Hematopoietic multipotent progenitor cell treated with erythropoietin and hydrocortisone succinate and interleukin-3 and kit ligand, for 17 days (in vitro differentiated cells): ENCODE measurements around the gene DPP6.

ENCODE experiments used
- DNase-seq: peaks from one replicate; pipeline ENCODE4 v3.0.0-alpha.2; 2015; ENCODE audit warnings: low spot score

Gene DPP6

DNA sequence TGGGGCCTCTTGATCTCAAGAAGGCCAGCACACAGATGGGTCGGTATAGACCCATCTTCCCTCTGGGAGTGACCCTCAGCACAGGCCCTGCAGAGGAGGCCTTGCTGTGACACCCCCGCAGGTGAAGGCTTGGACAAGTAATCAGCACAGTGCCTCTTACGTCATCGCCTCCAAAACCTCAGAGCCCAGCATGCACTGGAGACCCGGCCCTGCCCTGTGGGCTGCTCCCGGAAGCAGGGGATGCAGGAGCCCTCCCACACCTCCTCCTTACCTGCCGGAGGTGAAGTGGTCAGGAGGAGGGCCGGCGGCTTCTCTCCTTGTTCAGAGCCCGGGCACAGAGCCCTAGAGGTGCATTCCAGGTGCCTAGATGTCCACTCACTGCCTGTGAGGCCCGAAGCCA is 829.3 kb downstream of the DPP6 start:
- no peak for DNase-seq

DNA sequence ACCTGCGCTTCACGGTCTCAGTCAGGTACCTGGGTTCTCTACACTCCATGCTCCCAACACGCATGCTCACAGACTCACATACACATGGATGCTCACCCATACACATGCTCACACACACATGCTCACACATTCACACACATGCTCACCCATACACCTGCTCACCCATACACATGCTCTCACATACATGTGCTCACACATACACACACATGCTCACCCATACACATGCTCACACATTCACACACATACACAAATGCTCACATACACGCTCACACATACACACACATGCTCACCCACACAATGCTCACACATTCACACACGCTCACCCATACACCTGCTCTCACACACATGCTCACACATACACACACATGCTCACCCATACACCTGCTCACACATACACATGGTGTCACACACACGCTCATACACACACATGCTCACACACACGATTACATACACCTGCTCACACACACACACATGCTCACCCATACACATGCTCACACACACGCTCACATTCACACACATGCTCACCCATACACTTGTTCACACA is 830.8 kb downstream of the DPP6 start:
- no peak for DNase-seq

DNA sequence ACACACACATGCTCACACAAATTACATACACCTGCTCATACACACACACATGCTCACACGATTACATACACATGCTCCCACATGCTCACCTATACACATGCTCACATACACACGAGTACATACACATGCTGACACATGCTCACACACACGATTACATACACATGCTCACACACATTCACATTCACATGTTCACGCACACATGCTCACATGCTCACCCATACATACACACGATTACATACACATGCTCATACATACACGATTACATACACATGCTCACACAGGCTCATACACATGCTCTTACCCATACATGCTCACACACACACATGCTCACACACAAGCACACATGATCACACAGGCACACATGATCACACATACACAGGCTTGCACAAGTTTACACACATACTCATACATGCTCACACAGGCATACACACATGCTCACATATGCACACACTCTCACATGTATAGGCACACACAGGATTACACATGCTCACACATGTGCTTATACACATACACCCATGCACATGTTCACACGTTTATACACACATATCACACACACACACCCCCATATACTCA is 832.2 kb downstream of the DPP6 start:
- no peak for DNase-seq

GRCh38 chr7:154886591-154886990 is 834.4 kb downstream of the DPP6 start:
- DNase-seq = no peak

- no peak for DNase-seq
Observed at GRCh38 chr7:154888690-154889089, 836.5 kb downstream of the DPP6 start.

- no peak for DNase-seq
Observed at GRCh38 chr7:154892459-154892858, 840.3 kb downstream of the DPP6 start.

DNA sequence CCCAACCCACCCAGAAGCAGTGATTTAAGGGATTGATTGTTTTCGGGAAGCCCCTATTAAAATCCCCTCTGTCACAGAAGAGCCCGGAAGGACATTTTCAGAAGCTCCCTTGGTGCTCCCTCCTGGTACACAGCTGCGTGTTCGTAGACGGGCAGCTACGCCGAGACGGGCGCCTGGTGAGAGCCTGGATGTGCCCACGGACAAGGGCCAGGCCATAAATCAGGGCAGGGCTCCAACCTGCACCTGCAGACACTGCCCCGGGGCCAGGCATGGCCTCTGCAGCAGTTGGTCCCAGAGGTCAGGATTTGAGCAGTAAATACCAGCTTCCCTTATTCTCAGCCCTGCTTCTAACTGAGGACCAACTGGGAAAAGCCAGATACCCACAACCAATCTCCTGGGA is 843.9 kb downstream of the DPP6 start:
- DNase-seq = no peak

DNA sequence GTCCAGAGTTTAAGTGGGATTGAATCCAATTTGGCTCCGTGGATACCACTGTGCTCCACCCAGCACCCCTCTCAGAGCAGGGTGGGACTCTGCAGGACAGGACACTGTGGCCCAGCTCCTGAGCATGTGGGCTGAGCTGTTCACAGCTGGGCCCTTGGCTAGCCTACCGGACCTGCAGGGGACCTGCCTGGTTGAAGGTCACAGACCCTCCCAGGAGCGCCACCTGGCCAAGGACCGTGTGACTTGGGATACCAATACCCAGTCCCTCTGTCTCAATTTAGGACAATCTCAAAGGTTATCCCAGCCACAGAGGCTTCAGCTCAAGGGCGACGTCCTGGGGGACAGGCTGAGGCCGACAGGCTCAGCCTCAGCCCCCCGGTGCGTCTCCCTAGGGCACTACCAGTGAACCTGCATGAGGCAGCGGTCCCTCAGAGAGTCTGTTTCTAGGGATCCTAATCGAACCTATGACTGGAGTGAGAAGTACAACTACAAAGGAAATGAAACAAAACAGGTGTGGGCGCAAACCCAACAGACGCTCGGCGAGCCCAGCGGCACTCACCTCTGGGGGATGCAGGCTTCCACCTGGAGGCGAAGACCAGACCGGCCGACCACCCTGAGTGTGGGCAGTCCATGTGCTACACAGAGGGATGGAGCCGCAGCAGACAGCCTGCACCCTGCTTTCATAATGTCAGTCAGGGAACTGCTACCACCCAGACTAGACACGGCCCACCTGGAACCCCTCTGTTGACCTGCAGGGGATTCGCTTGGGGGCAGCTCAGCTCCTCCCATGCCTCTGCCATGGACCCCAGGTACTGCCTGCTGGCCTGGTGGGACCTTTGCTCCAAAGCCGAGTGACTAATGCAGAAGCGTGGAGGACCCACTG is 847.0 kb downstream of the DPP6 start:
- no peak for DNase-seq

- DNase-seq = no peak
Observed at GRCh38 chr7:154899862-154900261, 847.7 kb downstream of the DPP6 start.

GRCh38 chr7:154902600-154903082 is 850.4 kb downstream of the DPP6 start:
- DNase-seq = no peak

GRCh38 chr7:154903083-154903731 is 851.0 kb downstream of the DPP6 start:
- DNase-seq = no peak

DNA sequence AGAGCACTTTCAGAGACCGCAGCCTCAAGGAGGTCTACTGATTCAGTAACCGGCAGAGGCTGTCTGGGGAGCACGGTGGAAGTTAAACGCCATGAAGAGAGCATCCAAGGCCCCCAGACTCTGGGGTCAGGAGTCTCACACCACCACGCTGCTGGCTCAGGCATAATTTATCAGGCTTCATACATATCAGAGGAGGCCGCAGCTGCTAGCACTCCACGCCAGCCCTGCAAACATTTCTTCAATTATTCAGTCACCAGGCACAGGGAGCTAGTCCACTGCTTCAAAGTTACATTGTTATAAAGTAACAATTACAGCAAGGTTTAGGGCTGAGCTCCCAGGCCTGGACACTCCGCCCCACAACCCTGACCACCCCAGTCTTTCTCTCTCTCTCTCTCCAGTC is 852.9 kb downstream of the DPP6 start:
- no peak for DNase-seq

GRCh38 chr7:154905615-154906014 is 853.4 kb downstream of the DPP6 start:
- DNase-seq = no peak

DNA sequence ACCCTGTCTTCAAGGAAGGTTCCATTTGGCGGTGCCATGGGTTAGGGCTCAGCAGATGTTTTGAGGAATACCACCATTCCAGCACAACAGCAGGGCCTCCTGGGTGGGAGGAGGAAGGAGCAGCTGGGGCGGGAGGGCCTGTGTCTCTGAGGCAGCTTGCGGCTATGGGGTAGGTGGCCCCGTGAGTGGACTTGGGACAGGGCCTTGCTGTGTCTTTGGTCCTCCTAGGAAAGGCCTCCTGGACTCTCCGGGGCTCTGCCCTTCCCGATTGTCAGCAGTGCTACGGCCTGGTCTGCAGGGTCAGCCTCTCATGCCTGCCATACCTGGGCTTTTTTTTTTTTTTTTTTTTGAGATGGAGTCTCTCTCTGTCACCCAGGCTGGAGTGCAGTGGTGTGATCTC is 854.0 kb downstream of the DPP6 start:
- no peak for DNase-seq

DNA sequence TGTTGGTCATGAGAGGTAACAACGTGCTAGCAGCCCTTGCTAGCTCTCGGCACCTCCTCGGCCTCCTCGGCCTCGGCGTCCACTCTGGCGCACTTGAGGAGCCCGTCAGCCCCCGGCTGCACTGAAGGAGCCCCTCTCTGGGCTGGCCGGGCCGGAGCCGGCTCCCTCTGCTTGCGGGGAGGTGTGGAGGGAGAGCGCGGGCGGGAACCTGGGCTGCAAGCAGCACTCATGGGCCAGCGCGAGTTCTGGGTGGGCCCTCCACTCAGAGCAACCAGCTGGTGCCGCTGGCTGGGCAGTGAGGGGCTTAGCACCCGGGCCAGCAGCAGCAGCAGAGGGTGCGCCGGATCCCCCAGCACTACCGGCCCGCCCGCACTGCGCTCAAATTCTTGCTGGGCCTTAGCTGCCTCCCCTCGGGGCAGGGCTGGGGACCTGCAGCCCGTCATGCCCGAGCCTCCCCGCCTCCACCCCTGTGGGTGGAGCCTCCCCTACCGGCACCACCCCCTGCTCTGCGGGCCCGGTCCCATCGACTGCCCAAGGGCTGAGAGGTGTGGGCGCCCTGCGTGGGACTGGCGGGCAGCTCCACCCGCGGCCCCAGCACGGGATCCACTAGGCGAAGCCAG is 854.6 kb downstream of the DPP6 start:
- no peak for DNase-seq

DNA sequence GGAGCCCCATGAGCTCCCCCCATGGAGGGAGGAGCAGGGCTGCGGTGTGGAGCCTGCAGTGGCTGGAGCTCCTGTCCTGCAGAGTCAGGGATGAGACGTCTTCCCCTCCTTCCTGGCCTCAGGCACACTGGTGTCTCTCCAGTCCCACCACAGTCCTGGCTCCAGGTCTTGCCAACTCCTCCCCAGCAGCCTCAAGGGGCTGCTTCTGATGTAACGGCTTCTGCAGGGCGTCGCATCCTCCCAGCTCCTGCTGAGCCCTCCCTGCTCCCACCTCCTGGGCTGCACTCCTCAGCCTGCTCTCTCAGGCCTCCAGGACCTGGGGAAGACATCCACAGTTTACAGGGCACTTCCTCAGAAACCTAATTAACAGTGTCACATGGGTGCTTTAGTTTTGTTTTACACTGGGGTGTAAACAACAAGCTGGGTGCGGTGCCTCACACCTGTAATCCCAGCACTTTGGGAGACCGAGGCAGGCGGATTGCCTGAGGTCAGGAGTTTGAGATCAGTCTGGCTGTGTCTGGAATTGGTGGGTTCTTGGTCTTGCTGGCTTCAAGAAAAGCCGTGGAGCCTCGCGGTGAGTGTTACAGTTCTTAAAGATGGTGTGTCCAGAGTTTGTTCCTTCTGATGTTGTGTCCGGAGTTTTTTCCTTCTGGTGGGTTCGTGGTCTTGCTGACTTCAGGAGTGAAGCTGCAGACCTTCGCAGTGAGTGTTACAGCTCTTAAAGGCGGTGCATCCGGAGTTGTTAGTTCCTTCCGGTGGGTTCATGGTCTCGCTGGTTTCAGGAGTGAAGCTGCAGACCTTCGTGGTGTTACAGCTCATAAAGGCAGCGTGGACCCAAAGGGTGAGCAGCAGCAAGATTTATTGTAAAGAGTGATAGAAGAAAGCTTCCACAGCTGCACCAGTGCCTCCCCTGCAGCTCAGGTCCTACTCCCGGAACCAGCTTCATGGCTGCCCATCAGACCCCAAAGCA is 855.7 kb downstream of the DPP6 start:
- no peak for DNase-seq

GRCh38 chr7:154909241-154910105 is 857.3 kb downstream of the DPP6 start:
- DNase-seq = no peak

DNA sequence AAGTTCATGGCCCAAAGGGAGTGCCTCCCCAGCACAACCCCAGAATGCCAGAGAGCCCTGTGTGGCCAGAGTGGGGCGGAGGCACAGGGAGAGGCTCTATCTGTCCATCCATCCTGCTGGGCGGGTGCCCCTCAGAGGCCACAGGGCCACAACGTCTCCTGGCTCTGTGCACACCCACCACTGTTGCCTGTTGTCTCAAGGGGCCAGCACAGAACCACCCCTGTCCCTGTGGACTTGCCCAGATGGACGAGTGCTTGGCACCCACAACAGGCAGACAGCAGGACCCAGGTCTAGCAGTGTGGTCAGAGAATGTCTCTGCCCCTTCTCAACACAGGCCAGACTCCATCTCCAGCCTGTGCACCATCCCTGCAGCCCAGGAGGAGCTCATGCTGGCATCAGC is 857.9 kb downstream of the DPP6 start:
- DNase-seq = no peak

- DNase-seq = no peak
Observed at GRCh38 chr7:154910977-154911376, 858.8 kb downstream of the DPP6 start.

GRCh38 chr7:154911411-154911810 is 859.2 kb downstream of the DPP6 start:
- DNase-seq = no peak
